Activated T-helper 1 cell treated with Interleukin-2 at 50 U/mL for 16 hours (primary cell): ENCODE measurements around the gene ZBTB25.

ENCODE experiments used
- DNase-seq: peaks from one replicate; pipeline ENCODE4 v3.0.0-alpha.2; 2020; ENCODE audit warnings: low read depth

The ZBTB25 gene

GRCh38 chr14:64476438-64476837 lies 27.2 kb downstream of the ZBTB25 start:
- no peak for DNase-seq

DNA sequence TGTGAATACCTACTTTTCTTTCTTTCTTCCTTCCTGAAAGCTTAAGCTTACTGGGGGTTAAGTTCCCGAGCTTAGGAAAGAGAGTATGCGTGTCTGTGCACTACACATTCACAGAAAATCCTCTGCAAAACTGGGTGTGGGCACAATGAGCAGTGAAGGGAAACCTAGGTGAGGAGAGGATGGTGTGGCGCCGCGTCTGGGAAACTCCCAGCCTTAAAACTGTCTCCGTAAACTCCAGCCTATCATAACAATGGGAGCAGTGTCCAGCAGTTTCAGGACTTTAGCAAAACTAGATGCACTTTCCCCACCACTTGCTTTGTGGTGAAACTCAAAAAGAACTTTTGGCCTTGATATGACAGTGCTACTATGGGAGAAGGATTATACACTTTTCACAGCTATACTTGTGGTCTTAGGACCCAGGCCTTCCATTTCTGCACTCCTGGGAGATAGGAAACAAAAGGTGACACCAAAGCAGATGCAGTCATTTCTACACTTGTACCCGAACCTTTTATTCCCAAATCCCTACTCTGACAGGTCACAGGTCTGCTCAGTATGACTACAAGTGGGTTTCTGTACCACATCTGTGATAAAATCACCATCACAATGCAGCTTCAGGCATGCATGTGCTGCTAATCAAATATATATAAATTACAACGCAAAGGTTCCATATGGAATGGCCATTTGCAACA lies 27.9 kb downstream of the ZBTB25 start:
- no peak for DNase-seq

DNA sequence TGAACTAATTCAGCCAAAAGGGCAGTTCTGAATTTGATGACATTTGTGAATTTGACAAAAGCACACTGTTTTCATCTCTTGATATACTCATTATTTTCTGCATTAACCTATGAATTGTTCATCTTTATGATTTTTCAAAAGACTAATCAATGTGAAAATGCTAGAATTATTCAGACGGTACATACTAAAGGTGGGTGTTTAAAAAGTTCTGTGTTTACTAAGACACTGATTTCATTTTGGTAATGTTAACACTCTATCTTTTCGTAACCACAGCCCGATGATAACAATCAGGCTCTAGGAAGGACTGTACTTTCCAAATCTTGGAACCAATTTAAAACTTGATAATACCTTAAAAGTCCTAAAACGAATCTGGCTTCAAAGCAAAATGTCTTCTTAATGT lies 28.9 kb downstream of the ZBTB25 start:
- no peak for DNase-seq

DNA sequence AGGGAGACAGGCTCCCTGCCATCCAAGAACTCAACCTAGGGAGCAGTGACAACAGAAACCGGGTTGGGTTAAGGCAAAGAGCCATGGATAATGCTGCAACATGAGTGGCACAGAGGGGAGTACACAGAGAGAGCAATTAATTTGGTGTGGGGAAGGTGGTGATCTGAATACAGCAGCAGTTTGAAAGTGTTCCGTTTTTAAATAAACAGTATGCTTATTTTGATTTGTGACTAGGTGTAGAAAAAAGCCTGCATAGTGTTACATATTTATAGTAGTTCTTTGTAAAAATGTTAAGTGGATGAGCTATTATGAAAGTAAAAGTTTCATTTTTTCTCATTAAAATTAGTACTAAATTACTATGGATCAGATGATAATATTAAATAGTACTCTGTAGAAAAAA lies 29.6 kb downstream of the ZBTB25 start:
- no peak for DNase-seq

- DNase-seq, result no peak
These were observed 35.2 kb downstream of the ZBTB25 start for GRCh38 chr14:64468451-64468850.

DNA sequence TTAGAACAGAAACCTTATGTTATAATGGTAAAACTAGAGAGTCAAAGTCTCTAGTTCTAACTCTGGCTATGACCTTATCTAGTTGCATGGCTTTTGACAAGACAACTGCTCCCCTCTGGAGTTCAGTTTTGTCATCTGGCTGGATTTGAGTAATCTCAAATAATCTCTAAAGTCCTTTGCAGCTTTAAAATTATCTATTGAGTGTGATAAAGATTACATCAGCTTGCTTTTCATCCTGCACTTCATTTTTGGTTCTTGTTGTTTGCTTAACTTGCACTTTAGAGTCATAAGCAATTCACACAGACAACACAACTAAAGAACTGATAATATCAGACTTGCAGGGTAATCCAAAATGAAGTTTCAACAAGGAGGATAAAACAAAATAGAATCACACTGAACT lies 36.1 kb downstream of the ZBTB25 start:
- no peak for DNase-seq

- no peak for DNase-seq
These were observed 36.5 kb downstream of the ZBTB25 start for GRCh38 chr14:64467101-64467500.

- no peak for DNase-seq
These were observed 37.6 kb downstream of the ZBTB25 start for GRCh38 chr14:64465831-64466554.

- peak; percentile 52 for DNase-seq
These were observed 38.3 kb downstream of the ZBTB25 start, which contains the start of gene AKAP5 for GRCh38 chr14:64465191-64465822. TSS of gene AKAP5 (plus strand) at chr14:64465499. CDS start at chr14:64468395, 2,896 bp downstream.

GRCh38 chr14:64464651-64465050 lies 39.0 kb downstream of the ZBTB25 start:
- no peak for DNase-seq

DNA sequence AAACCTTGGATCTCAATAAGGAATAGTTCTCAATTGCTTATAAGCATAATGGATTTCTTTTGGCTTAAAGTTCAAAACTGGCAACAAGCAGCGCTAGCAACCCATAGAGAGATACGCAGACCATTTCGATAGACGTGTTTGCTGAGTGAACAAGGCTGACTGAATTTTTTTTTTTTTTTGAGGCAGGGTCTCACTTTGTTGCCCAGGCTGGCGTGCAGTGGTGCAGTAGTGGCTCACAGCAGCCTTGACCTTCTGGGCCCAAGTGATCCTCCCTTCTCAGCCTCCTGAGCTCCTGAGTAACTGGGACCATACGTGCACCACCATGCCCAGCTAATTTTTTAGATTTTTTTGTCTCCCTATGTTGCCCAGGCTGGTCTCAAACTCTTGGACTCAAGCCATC lies 39.8 kb downstream of the ZBTB25 start:
- DNase-seq, result no peak

GRCh38 chr14:64463195-64463594 lies 40.4 kb downstream of the ZBTB25 start:
- no peak for DNase-seq

DNA sequence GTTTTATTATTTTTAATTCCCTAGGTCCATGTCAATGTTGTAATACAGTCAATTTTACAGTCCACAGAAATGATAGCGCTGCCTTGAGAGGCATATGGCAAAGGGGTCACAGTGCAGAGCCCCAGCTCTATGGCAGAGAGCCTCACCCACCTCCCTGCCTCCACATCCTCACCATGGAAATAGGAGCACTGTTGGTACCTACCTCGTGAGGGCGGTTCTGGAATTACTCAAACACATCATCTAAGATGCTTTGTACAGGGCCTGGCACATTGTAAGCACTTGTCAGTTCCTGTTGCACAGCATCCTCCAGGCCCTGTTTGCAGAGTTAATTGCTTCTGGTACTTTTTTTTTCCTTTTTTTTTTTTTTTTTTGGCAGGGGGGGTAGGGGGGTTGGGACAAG lies 42.4 kb downstream of the ZBTB25 start:
- no peak for DNase-seq

DNA sequence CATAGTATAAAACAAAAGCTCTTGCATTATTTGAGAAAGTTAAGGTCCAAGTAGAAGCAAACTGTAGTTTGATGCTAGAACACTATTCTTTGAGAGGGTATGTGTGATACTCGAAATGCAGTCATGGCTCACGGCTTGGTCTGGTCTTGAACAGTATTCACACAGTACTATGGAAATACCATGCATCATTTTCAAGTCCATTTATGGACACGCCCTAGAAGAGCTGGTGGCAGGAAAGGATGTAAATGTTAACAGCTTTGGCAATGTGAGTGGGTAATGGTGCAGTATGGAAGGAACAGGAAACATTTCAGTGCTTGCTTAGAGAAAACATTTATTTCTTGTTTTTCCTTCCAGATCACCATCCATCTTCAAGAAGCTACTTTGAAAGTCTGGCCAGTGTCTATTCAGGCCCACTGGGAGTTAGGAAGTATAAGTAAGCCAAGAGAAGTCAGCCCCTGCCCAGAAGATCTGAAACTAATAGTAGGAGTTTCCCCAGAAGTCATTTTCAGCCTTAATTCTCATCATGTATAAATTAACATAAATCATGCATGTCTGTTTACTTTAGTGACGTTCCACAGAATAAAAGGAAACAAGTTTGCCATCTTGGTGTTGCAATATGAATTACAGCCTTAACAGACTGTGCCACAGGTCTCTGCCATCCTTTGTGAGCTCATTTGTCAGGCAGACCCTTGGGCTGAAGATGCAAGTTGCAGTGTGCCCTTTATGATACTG lies 44.1 kb downstream of the ZBTB25 start:
- no peak for DNase-seq

GRCh38 chr14:64454671-64455070 lies 49.0 kb downstream of the ZBTB25 start:
- DNase-seq, result no peak

DNA sequence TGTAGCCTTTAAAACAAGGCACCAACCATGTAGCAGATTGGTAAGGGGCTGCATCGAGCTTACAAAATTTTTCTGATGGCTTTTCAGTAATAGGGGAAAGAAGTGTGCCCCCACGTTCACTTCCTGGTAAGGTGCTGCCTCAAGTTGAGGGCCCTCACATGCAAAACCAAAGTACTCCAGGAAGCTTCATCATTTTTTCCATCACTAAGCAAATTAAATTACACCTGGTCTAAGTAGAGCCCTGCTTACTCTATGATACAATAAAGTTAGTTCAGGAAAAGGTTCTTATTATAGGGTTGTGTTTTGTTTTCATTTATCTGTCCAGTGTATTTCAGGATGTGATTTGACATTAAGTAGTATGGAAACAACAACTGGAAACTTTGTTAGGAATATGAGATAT lies 53.4 kb downstream of the ZBTB25 start:
- DNase-seq, result no peak

- DNase-seq, result no peak
These were observed 55.6 kb downstream of the ZBTB25 start for GRCh38 chr14:64447876-64448670.

DNA sequence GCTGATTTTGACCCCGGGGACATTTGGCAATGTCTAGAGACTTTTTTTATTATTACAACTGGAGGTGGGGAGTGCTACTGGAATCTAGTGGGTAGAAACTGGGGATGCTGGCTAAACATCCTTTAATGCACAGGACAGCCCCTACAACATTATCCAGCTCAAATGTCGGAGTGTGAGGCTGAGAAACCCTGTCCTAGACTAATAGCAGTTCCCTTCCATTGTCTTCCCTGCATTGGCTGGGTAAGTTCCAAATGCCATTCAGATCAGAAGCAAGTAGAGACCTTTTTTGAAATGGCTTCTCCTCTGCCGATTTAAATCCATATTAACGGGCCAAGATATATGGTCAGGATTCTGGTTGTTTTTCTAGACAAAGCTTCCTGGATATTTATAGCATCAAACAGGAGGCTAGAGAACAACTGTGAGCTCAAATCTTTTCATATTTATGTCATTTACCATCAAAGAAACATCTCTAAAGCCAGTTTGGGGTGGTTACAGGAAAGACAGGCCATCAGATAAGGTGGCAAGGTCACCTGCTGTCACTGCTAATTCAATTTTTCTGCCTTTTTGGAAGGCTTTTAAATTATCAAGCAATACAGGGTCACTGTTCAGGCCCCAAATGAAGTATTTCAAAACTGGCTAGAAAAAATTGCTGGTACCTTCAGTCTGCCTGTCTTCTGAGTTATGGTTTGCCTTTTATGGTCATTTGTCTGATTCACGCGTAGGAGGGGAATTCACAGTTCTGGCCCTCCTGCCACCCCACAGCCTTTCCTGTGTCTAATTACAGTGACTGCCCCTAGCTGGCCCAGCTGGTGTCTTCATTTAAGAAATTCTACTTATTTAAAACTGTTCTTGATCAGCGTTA lies 58.4 kb downstream of the ZBTB25 start:
- DNase-seq, result no peak

DNA sequence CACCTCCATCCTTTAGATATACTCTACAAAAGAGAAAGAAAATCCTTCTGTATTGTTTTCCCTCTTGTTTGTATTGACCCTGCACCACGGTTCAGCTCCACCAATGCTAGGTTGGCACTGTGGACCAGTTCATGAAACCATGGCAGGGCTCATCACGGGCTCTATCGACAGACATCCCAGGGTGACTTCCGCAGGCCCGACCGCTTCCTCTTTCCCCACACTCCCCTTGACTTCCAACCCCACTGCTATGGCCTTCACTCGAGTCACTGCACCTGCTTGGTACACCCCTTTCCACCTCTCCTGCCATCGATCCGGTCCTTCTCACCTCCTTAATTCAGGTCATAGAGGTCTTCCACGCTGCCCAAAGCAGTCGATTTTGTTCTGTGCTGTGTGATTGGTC lies 59.5 kb downstream of the ZBTB25 start:
- no peak for DNase-seq

GRCh38 chr14:64442300-64442988 lies 61.2 kb downstream of the ZBTB25 start:
- DNase-seq, result no peak
